A172 (cell line): ENCODE results near the gene RNASEH2A. TPM values are rescaled to one million over a fixed set of nuclear protein-coding genes. Genes with fewer than 3 reads are reported as not detected.

ENCODE experiments used
- DNase-seq: peaks from one replicate; pipeline ENCODE4 v3.0.0-alpha.2; 2015; ENCODE audit warnings: low spot score
- total RNA-seq: library from RNA; depleted of rRNA; stranded (reverse); fragments of >200 nt; shearing (Covaris generic); gene quantifications from 2 replicates; pipeline ENCODE4 v1.2.3, GENCODE V29; 2014

Gene RNASEH2A
- total RNA-seq, 1 experiment from 2014 or later: 89.6 TPM

GRCh38 chr19:12782424-12783290, 23.7 kb upstream of the RNASEH2A start:
- DNase-seq: peak; percentile 88

GRCh38 chr19:12783291-12783848, 23.0 kb upstream of the RNASEH2A start:
- peak; percentile 44 for DNase-seq

DNA sequence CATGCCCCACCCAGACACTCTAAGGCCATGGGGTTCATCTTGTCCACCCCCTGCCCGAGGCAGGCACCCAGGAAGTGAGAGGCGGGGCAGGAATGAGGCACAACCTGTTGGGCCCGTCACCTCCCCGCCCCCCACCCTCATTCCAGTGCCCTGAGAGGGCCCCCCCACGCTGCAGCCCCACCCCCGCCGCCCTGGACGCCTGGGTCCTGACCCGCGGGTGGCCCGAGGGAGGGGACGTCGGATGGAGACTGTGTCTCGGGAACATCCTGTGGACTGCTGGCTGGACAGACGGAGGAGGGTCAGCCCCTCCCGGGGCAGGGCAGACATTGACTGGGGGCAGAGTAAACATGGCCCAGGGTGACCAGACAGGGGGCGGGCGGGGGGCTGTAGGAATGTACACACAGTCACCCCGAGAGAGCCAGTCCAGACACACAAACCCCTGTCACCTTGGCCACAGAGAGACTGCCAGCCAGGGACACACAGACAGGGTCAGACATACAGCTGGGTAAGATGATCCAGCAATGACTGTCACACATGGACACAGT, 22.5 kb upstream of the RNASEH2A start:
- peak; percentile 82 for DNase-seq

GRCh38 chr19:12784394-12784870, 22.0 kb upstream of the RNASEH2A start:
- peak; percentile 18 for DNase-seq

DNA sequence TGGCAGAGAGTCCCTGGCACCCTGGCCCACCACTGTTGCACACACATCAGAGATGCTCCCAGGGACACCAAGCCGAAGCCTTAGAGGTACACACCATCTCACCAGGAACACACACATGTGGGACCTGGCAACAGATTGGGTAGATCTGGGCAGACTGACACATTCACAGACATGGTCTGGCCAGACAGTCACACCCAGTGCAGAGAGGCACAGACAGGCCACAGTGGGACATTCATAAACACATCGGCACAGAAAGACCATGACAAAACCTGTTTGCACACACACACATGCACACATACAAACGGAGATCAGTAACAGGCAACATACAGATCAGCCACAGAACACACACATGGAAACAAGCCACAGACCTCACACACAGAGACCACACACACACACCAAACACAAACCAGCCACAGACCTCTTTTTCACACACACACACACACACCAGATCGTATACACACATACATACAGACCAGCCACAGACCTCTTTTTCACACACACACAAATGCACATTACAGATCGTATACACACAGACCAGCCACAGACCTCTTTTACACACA, 21.4 kb upstream of the RNASEH2A start:
- DNase-seq: no peak

- peak; percentile 50 for DNase-seq
Observed at GRCh38 chr19:12785431-12786031, 20.9 kb upstream of the RNASEH2A start.

GRCh38 chr19:12786141-12786870, 20.1 kb upstream of the RNASEH2A start:
- peak; percentile 60 for DNase-seq

- DNase-seq: no peak
Observed at GRCh38 chr19:12786952-12787351, 19.4 kb upstream of the RNASEH2A start.

DNA sequence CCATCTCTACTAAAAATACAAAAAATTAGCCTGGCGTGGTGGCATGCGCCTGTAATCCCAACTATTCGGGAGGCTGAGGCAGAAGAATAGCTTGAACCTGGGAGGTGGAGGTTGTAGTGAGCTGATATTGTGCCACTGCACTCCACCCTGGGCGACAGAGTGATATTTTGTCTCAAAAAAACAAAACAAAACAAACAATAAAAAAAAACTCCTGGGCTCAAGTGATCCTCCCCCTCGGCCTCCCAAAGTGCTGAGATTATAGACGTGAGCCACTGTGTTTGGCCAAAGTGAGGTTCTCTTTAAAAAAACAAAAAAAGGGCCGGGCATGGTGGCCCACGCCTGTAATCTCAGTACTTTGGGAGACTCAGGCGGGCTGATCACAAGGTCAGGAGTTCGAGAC, 18.9 kb upstream of the RNASEH2A start:
- no peak for DNase-seq

GRCh38 chr19:12788042-12788681, 18.2 kb upstream of the RNASEH2A start:
- no peak for DNase-seq

DNA sequence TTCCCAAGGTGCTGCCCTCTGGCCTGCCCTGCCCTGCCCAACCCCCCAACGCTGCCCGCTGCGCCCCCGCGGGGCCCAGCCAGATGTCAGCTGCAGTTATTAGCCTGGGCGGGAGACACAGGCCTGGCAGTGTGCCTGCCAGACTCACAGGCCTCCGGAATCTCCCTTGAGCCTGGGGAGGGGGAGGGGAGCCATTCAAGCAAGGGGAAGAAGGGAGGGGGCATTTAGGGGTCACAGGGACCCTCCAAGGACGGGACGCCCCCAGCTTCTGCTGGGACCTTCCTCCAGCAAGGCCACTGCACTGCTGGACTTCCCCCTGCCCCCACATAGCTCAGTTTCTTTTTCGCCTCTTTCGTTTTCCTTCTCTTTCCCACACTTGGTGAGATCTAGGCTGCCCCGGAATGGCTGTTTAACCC, 17.7 kb upstream of the RNASEH2A start:
- peak; percentile 81 for DNase-seq

DNA sequence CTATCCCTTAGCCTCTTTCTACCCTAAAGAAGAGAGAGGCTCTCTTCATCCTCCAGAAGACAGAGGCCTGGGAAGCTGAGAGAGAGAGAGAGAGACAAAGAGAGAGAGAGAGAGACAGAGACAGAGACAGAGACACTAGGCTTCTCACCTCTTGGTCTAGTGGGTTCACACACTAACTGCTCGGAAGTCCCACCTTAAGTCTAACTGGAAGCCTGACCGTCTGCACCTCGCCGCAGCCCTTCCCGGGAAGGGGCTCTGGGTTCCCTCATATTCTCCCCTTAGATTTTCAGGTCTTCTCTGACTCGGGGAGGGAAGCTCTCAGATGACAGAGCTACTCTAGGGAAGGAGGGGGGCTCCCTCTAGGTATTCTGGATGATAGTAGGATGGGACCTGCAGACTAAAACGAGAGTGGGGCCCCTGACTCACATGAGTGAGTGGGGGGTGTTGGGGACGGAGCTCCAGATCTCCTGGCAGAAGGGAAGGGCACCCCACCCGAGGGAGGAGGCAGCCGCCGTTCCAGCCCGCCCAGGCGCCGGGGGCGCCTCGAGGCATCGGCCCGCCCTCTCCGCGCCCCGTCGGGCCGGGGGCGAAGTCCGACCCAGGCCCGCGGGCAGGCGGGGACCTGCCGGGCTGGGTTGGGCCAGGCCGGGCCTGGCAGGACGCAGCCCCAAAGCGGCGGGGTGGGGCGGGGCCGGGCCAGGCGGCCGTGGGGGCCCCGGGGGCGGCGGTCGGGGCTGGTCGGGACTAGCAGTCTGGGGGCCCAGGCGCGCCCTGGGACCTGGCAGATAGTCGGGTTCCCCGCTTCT, 17.1 kb upstream of the RNASEH2A start:
- peak; percentile 41 for DNase-seq

GRCh38 chr19:12789904-12790619, 16.3 kb upstream of the RNASEH2A start:
- peak; percentile 89 for DNase-seq

DNA sequence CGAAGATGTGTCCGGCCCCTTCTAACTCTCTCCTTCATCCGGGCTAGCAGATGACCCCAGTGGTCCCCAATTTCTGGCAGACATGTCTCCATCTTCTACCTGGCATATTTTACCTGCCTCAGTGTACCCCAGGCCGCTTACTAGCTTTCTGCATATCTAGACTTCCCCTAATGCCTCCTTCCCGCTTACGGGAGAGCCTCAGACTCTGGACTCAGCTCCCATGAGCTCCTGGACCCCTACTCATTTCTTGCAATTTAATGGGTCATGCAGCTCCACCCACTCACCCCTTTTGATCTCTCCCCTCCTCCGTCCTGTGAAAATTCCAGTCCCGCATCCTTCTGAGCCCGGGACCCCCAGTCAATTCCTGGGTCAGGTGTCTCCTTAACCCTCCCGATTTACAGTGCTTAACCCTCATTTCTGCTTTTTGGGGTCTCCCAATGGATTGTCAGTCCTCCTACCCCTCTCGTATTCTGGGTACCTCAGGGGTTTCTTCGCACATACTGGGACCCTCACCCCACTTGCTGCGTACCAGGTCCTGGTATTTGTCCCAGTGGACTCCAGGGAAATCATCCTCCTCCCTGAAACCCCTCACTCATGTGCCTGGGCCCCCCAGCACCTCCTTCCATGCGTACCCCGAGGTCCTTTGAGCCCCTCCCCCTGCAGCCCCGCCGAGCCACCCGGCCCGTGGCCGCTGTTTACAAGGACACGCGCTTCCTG, 15.6 kb upstream of the RNASEH2A start:
- no peak for DNase-seq

GRCh38 chr19:12791345-12792050, 14.9 kb upstream of the RNASEH2A start, which contains the start of gene JUNB:
TSS of gene JUNB (plus strand) at chr19:12791486. CDS start at chr19:12791772, 286 bp downstream.
- peak; percentile 90 for DNase-seq

GRCh38 chr19:12792051-12792852, 14.1 kb upstream of the RNASEH2A start:
- DNase-seq: peak; percentile 40

- DNase-seq: no peak
Observed at GRCh38 chr19:12792853-12793289, 13.5 kb upstream of the RNASEH2A start.
